Measurements from ENCODE around the gene MRPL37. TPM values are rescaled to one million over a fixed set of nuclear protein-coding genes. Genes with fewer than 3 reads are reported as not detected.

MRPL37 gene
- total RNA-seq, 1 donor from 2014 or later = 83.9 TPM

GRCh38 chr1:54238353-54239034 lies 38.5 kb downstream of the MRPL37 start:
- no peak for DNase-seq (ENCODE audit: extremely low read depth, low read depth, low spot score)

GRCh38 chr1:54239035-54239383 lies 39.0 kb downstream of the MRPL37 start:
- no peak for DNase-seq (ENCODE audit: extremely low read depth, low read depth, low spot score)

GRCh38 chr1:54239631-54240031 lies 39.7 kb downstream of the MRPL37 start:
- DNase-seq (ENCODE audit: extremely low read depth, low read depth, low spot score) = no peak

GRCh38 chr1:54240741-54241335 lies 40.9 kb downstream of the MRPL37 start:
- DNase-seq (ENCODE audit: extremely low read depth, low read depth, low spot score) = no peak

GRCh38 chr1:54241364-54241763 lies 41.4 kb downstream of the MRPL37 start:
- no peak for DNase-seq (ENCODE audit: extremely low read depth, low read depth, low spot score)

GRCh38 chr1:54243022-54243421 lies 43.1 kb downstream of the MRPL37 start:
- DNase-seq (ENCODE audit: extremely low read depth, low read depth, low spot score) = no peak

GRCh38 chr1:54244655-54245054 lies 44.7 kb downstream of the MRPL37 start:
- no peak for DNase-seq (ENCODE audit: extremely low read depth, low read depth, low spot score)

- no peak for DNase-seq (ENCODE audit: extremely low read depth, low read depth, low spot score)
Observed at GRCh38 chr1:54245501-54245900, 45.5 kb downstream of the MRPL37 start.

GRCh38 chr1:54246116-54246721 lies 46.3 kb downstream of the MRPL37 start:
- no peak for DNase-seq (ENCODE audit: extremely low read depth, low read depth, low spot score)

- DNase-seq (ENCODE audit: extremely low read depth, low read depth, low spot score) = no peak
Observed at GRCh38 chr1:54247863-54248515, 48.0 kb downstream of the MRPL37 start.

- no peak for DNase-seq (ENCODE audit: extremely low read depth, low read depth, low spot score)
Observed at GRCh38 chr1:54248966-54249365, 49.0 kb downstream of the MRPL37 start.

GRCh38 chr1:54249819-54250435 lies 50.0 kb downstream of the MRPL37 start:
- peak; percentile 47 for DNase-seq (ENCODE audit: extremely low read depth, low read depth, low spot score)

GRCh38 chr1:54250670-54251069 lies 50.7 kb downstream of the MRPL37 start:
- no peak for DNase-seq (ENCODE audit: extremely low read depth, low read depth, low spot score)

GRCh38 chr1:54252371-54252936 lies 52.5 kb downstream of the MRPL37 start:
- no peak for DNase-seq (ENCODE audit: extremely low read depth, low read depth, low spot score)

GRCh38 chr1:54253480-54253879 lies 53.5 kb downstream of the MRPL37 start:
- DNase-seq (ENCODE audit: extremely low read depth, low read depth, low spot score) = peak; percentile 27

- DNase-seq (ENCODE audit: extremely low read depth, low read depth, low spot score) = peak; percentile 47
Observed at GRCh38 chr1:54254055-54254454, 54.1 kb downstream of the MRPL37 start.

GRCh38 chr1:54255026-54255702 lies 55.2 kb downstream of the MRPL37 start:
- no peak for DNase-seq (ENCODE audit: extremely low read depth, low read depth, low spot score)

- no peak for DNase-seq (ENCODE audit: extremely low read depth, low read depth, low spot score)
Observed at GRCh38 chr1:54256522-54257345, 56.8 kb downstream of the MRPL37 start.

- DNase-seq (ENCODE audit: extremely low read depth, low read depth, low spot score) = no peak
Observed at GRCh38 chr1:54257346-54257620, 57.3 kb downstream of the MRPL37 start.

GRCh38 chr1:54257876-54258275 lies 57.9 kb downstream of the MRPL37 start:
- DNase-seq (ENCODE audit: extremely low read depth, low read depth, low spot score) = no peak

All from glomerular endothelial cell (primary cell).